C4-2B (cell line): ENCODE data around the gene POU4F3.

Experiments
- ZFX ChIP-seq: fragments of 450-650 bp; IDR thresholded peaks from 2 replicates; pipeline ENCODE4 v1.6.1; 2017
- TF ChIP-seq, protein P1 (sequence below): fragments of 450-650 bp; conservative IDR thresholded peaks from 2 replicates; pipeline ENCODE4 v1.5.1; 2017; ENCODE audit warnings: mild to moderate bottlenecking

DNA sequence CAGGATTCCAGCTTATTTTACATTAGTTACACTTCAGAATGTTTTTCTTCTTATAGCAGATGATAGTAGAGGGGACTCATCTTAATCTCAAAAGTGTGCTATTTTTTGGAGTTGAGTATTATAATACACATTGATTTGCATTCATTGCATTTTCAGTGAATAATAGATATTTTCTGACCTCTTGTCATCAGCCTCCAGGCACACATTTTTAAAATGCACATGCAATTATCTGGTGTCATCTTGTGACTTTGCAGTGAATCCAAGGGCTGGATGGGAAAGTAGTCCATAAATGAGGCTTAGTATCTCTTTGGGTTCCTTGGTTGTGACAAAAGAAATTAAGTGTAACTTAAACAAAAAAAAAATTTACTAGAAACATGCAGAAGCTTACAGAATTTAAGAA, 28.1 kb upstream of the POU4F3 start:
- TF ChIP-seq, protein P1, sequence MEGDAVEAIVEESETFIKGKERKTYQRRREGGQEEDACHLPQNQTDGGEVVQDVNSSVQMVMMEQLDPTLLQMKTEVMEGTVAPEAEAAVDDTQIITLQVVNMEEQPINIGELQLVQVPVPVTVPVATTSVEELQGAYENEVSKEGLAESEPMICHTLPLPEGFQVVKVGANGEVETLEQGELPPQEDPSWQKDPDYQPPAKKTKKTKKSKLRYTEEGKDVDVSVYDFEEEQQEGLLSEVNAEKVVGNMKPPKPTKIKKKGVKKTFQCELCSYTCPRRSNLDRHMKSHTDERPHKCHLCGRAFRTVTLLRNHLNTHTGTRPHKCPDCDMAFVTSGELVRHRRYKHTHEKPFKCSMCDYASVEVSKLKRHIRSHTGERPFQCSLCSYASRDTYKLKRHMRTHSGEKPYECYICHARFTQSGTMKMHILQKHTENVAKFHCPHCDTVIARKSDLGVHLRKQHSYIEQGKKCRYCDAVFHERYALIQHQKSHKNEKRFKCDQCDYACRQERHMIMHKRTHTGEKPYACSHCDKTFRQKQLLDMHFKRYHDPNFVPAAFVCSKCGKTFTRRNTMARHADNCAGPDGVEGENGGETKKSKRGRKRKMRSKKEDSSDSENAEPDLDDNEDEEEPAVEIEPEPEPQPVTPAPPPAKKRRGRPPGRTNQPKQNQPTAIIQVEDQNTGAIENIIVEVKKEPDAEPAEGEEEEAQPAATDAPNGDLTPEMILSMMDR: no peak
- TF ChIP-seq ZFX: no peak
